ENCODE data around the gene DOHH. TPM values are rescaled to one million over a fixed set of nuclear protein-coding genes. Genes with fewer than 3 reads are reported as not detected.
A peak's percentile ranks its signal among the peaks of the same experiment; 100 is the strongest.

The DOHH gene
- total and polyA plus RNA-seq, 9 of the 15 experiments (the other 6 are each of a cell fraction or from before 2014, with no cell fraction given): 0.14 to 47.2 (median 5.1) TPM

GRCh38 chr19:3538258-3538929 lies 37.9 kb upstream of the DOHH start (continued):
- TF ChIP-seq ZNF407 (IDR thresholded peaks at IDR 0.05; ENCODE audit: low read depth) (no peak), ZNF253 (CRISPR knock-in tag; conservative IDR thresholded peaks at IDR 0.05) (no peak), TCF7 (IDR thresholded peaks at IDR 0.05; ENCODE audit: borderline replicate concordance) (no peak), ZNF609 (CRISPR knock-in tag; IDR thresholded peaks at IDR 0.05; ENCODE audit: borderline replicate concordance) (no peak), SLC30A9 (CRISPR knock-in tag; IDR thresholded peaks at IDR 0.05) (no peak), ZBTB33 (CRISPR knock-in tag; IDR thresholded peaks at IDR 0.05) (peak; percentile 97), E2F8 (IDR thresholded peaks at IDR 0.05; ENCODE audit: low read depth, partially characterized antibody) (no peak), FUS (optimal IDR thresholded peaks at IDR 0.05; ENCODE audit: low read depth, low read length) (no peak), ZNF695 (CRISPR knock-in tag; IDR thresholded peaks at IDR 0.05) (no peak)
